ENCODE results near the gene WDFY1.
"Not testable (repeated sequence)": the region's sequence is repeated elsewhere in the genome, so short reads cannot be mapped to it uniquely, and the experiment has no call there.

WDFY1 gene

GRCh38 chr2:223941579-223942277, 3.4 kb downstream of the WDFY1 start:
- no peak for TF ChIP-seq CTCF (IDR thresholded peaks at IDR 0.05; ENCODE audit: low read depth, low read length)
- DNase-seq (ENCODE audit: low read depth in 2 of 2) = peak; percentile 90 to 91
- peak overlapping the region in 1 of 2 donors; percentile 4 for H3K4me3 ChIP-seq (replicated peaks in 1 of 2; ENCODE audit: low read depth in 2 of 2, low read length in 2 of 2)

- peak; percentile 45 to 90 for DNase-seq (ENCODE audit: low read depth in 2 of 2)
- not testable (repeated sequence) for H3K4me3 ChIP-seq (replicated peaks in 1 of 2; ENCODE audit: low read depth in 2 of 2, low read length in 2 of 2)
Measured at GRCh38 chr2:223939438-223939837, 5.7 kb downstream of the WDFY1 start.

- no peak for TF ChIP-seq CTCF (IDR thresholded peaks at IDR 0.05; ENCODE audit: low read depth, low read length)
- DNase-seq (ENCODE audit: low read depth in 2 of 2) = no peak
Measured at GRCh38 chr2:223937535-223937934, 7.6 kb downstream of the WDFY1 start.

GRCh38 chr2:223936862-223937326, 8.2 kb downstream of the WDFY1 start:
- no peak overlapping the region for H3K4me3 ChIP-seq (replicated peaks in 1 of 2; ENCODE audit: low read depth in 2 of 2, low read length in 2 of 2)
- DNase-seq (ENCODE audit: low read depth in 2 of 2) = peak in 1 of 2 donors; percentile 53
- TF ChIP-seq CTCF (IDR thresholded peaks at IDR 0.05; ENCODE audit: low read depth, low read length) = no peak

More at GRCh38 chr2:223937535-223937934, 7.6 kb downstream of the WDFY1 start:
- H3K4me3 ChIP-seq (replicated peaks in 1 of 2; ENCODE audit: low read depth in 2 of 2, low read length in 2 of 2) = no peak overlapping the region

- DNase-seq (ENCODE audit: low read depth in 2 of 2) = no peak
- no peak for TF ChIP-seq CTCF (IDR thresholded peaks at IDR 0.05; ENCODE audit: low read depth, low read length)
- H3K4me3 ChIP-seq (replicated peaks in 1 of 2; ENCODE audit: low read depth in 2 of 2, low read length in 2 of 2) = no peak overlapping the region
Measured at GRCh38 chr2:223935459-223936125, 9.5 kb downstream of the WDFY1 start.

GRCh38 chr2:223934870-223935269, 10.3 kb downstream of the WDFY1 start:
- TF ChIP-seq CTCF (IDR thresholded peaks at IDR 0.05; ENCODE audit: low read depth, low read length) = no peak
- DNase-seq (ENCODE audit: low read depth in 2 of 2) = no peak
- no peak overlapping the region for H3K4me3 ChIP-seq (replicated peaks in 1 of 2; ENCODE audit: low read depth in 2 of 2, low read length in 2 of 2)
